Activated T-helper 2 cell treated with anti-CD3 and anti-CD28 coated beads, Interferon-gamma antibody, Interleukin-2, Interleukin-4, amounts not matched to agents 10 μg/mL and 5 μg/mL and 100 μg/mL, durations not matched to agents 14 hours and 24 hours and 36 hours (primary cell): ENCODE data around the gene NTN5. TPM values are rescaled to one million over a fixed set of nuclear protein-coding genes. Genes with fewer than 3 reads are reported as not detected.
"Not testable (repeated sequence)": the region's sequence is repeated elsewhere in the genome, so short reads cannot be mapped to it uniquely, and the experiment has no call there.

Source experiments
- DNase-seq: peaks from one replicate; pipeline ENCODE4 v3.0.0; 2021; ENCODE audit warnings: low spot score
- H3K27ac Mint-ChIP-seq: one replicate; pipeline ENCODE4 v1.8.0; 2021; ENCODE audit warnings: mixed read lengths
- H3K27me3 Mint-ChIP-seq: one replicate; pipeline ENCODE4 v1.8.0; 2021; ENCODE audit warnings: low read depth, mixed read lengths
- H3K36me3 Mint-ChIP-seq: one replicate; pipeline ENCODE4 v1.8.0; 2021; ENCODE audit warnings: low read depth, mixed read lengths
- H3K4me1 Mint-ChIP-seq: one replicate; pipeline ENCODE4 v1.8.0; 2021; ENCODE audit warnings: low read depth, mixed read lengths
- H3K4me3 Mint-ChIP-seq: one replicate; pipeline ENCODE4 v1.8.0; 2021; ENCODE audit warnings: low read depth, mild to moderate bottlenecking, moderate library complexity, mixed read lengths
- H3K9me3 Mint-ChIP-seq: one replicate; pipeline ENCODE4 v1.8.0; 2021; ENCODE audit warnings: mixed read lengths
- intact Hi-C: fragments of 100-400 bp; cut with micrococcal nuclease; formaldehyde crosslinking; loops from one replicate; pipeline ENCODE4 v1.15.1; 2023
- total RNA-seq: library from RNA; stranded (reverse); gene quantifications from 2 replicates; pipeline ENCODE4 v1.2.3, GENCODE V29; 2022

NTN5 gene
- total RNA-seq, 1 donor from 2014 or later = 0.55 TPM

- H3K27me3 Mint-ChIP-seq = peaks cover 3% of the 10 kb centered on the region
- no peak overlapping the region for H3K27ac Mint-ChIP-seq
- H3K4me1 Mint-ChIP-seq = peaks cover 6% of the 10 kb centered on the region
- intact Hi-C loops = no loop called here
- H3K36me3 Mint-ChIP-seq = no peaks in the 10 kb centered on the region
- no peak overlapping the region for H3K4me3 Mint-ChIP-seq
- DNase-seq = no peak
- no peaks in the 10 kb centered on the region for H3K9me3 Mint-ChIP-seq
Observed at GRCh38 chr19:48658483-48658882, 14.3 kb downstream of the NTN5 start.

GRCh38 chr19:48657828-48658227 is 15.0 kb downstream of the NTN5 start:
- H3K9me3 Mint-ChIP-seq, H3K4me3 Mint-ChIP-seq, intact Hi-C loops, H3K27me3 Mint-ChIP-seq, H3K27ac Mint-ChIP-seq, DNase-seq, H3K36me3 Mint-ChIP-seq, H3K4me1 Mint-ChIP-seq: not testable (repeated sequence)

- peaks cover 3% of the 10 kb centered on the region for H3K27me3 Mint-ChIP-seq
- no peak overlapping the region for H3K4me3 Mint-ChIP-seq
- peaks cover 9% of the 10 kb centered on the region for H3K4me1 Mint-ChIP-seq
- H3K36me3 Mint-ChIP-seq = no peaks in the 10 kb centered on the region
- no peaks in the 10 kb centered on the region for H3K9me3 Mint-ChIP-seq
- no peak overlapping the region for H3K27ac Mint-ChIP-seq
- intact Hi-C loops = no loop called here
- no peak for DNase-seq
Observed at GRCh38 chr19:48656840-48657474, 15.9 kb downstream of the NTN5 start.

GRCh38 chr19:48654299-48655059 is 18.3 kb downstream of the NTN5 start:
- peaks cover 9% of the 10 kb centered on the region for H3K4me1 Mint-ChIP-seq
- DNase-seq = no peak

GRCh38 chr19:48651683-48652048 is 21.2 kb downstream of the NTN5 start:
- no peak for DNase-seq
- H3K9me3 Mint-ChIP-seq = no peaks in the 10 kb centered on the region
- no peak overlapping the region for H3K27ac Mint-ChIP-seq
- no peaks in the 10 kb centered on the region for H3K27me3 Mint-ChIP-seq
- no peaks in the 10 kb centered on the region for H3K36me3 Mint-ChIP-seq
- no peak overlapping the region for H3K4me3 Mint-ChIP-seq
- intact Hi-C loops = no loop called here
- peaks cover 19% of the 10 kb centered on the region for H3K4me1 Mint-ChIP-seq

More at GRCh38 chr19:48654299-48655059, 18.3 kb downstream of the NTN5 start:
- intact Hi-C loops = no loop called here
- Mint-ChIP-seq H3K4me3 (no peak overlapping the region), H3K27ac (no peak overlapping the region), H3K36me3 (no peaks in the 10 kb centered on the region), H3K27me3 (peaks cover 3% of the 10 kb centered on the region), H3K9me3 (no peaks in the 10 kb centered on the region)

- Mint-ChIP-seq H3K9me3 (no peaks in the 10 kb centered on the region), H3K27ac (no peak overlapping the region), H3K36me3 (no peaks in the 10 kb centered on the region), H3K27me3 (no peaks in the 10 kb centered on the region), H3K4me3 (no peak overlapping the region), H3K4me1 (peaks cover 20% of the 10 kb centered on the region)
- no peak for DNase-seq
- intact Hi-C loops = no loop called here
Observed at GRCh38 chr19:48650974-48651682, 21.7 kb downstream of the NTN5 start.

- intact Hi-C loops = loop anchor here (5.0 kb wide), 2 partner anchors 74 to 139 kb away; no protein-coding TSS in a partner anchor
- no peaks in the 10 kb centered on the region for H3K9me3 Mint-ChIP-seq
- DNase-seq = no peak
- H3K4me3 Mint-ChIP-seq = no peak overlapping the region
- H3K27me3 Mint-ChIP-seq = no peaks in the 10 kb centered on the region
- peak overlapping the region; percentile 2 for H3K27ac Mint-ChIP-seq
- H3K36me3 Mint-ChIP-seq = no peaks in the 10 kb centered on the region
- H3K4me1 Mint-ChIP-seq = peaks cover 35% of the 10 kb centered on the region
Observed at GRCh38 chr19:48648134-48648533, 24.7 kb downstream of the NTN5 start.

GRCh38 chr19:48646722-48647216 is 26.0 kb downstream of the NTN5 start:
- no peak for DNase-seq
- Mint-ChIP-seq H3K9me3 (no peaks in the 10 kb centered on the region), H3K27ac (peak overlapping the region; percentile 36), H3K4me3 (peak overlapping the region; percentile 49), H3K27me3 (peaks cover 2% of the 10 kb centered on the region), H3K36me3 (no peaks in the 10 kb centered on the region), H3K4me1 (peaks cover 32% of the 10 kb centered on the region)
- intact Hi-C loops = loop anchor here (1.0 to 5.0 kb wide), 6 partner anchors 8 to 196 kb away; no protein-coding TSS in a partner anchor

GRCh38 chr19:48646001-48646721 is 26.7 kb downstream of the NTN5 start, which contains the start of gene CA11:
Gene CA11 (minus strand): TSS chr19:48646187. CDS start chr19:48645632, 555 bp downstream.
- Mint-ChIP-seq H3K27me3 (peaks cover 4% of the 10 kb centered on the region), H3K27ac (peak within 1 kb of the TSS; percentile 81), H3K4me1 (peaks cover 31% of the 10 kb centered on the region), H3K36me3 (no peaks in the 10 kb centered on the region), H3K4me3 (peak within 1 kb of the TSS; percentile 75), H3K9me3 (no peaks in the 10 kb centered on the region)
- peak; percentile 88 for DNase-seq
- intact Hi-C loops = loop anchor here (1.0 to 5.0 kb wide), 6 partner anchors 8 to 197 kb away; no protein-coding TSS in a partner anchor

GRCh38 chr19:48645620-48646000 is 27.2 kb downstream of the NTN5 start:
- H3K9me3 Mint-ChIP-seq = no peaks in the 10 kb centered on the region
- intact Hi-C loops = loop anchor here (5.0 kb wide), 2 partner anchors 77 to 142 kb away; no protein-coding TSS in a partner anchor
- H3K4me1 Mint-ChIP-seq = peaks cover 28% of the 10 kb centered on the region
- no peak for DNase-seq
- H3K36me3 Mint-ChIP-seq = no peaks in the 10 kb centered on the region
- peak overlapping the region; percentile 75 for H3K4me3 Mint-ChIP-seq
- peaks cover 4% of the 10 kb centered on the region for H3K27me3 Mint-ChIP-seq
- H3K27ac Mint-ChIP-seq = peak overlapping the region; percentile 81

GRCh38 chr19:48644839-48645619 is 27.8 kb downstream of the NTN5 start:
- H3K36me3 Mint-ChIP-seq = no peaks in the 10 kb centered on the region

More at GRCh38 chr19:48644839-48645619, 27.8 kb downstream of the NTN5 start:
- H3K4me3 Mint-ChIP-seq = peak overlapping the region; percentile 75
- peak overlapping the region; percentile 66 for H3K27ac Mint-ChIP-seq
- DNase-seq = peak; percentile 60
- H3K4me1 Mint-ChIP-seq = peaks cover 28% of the 10 kb centered on the region
- intact Hi-C loops = loop anchor here (1.0 to 5.0 kb wide), 3 partner anchors 77 to 165 kb away; no protein-coding TSS in a partner anchor
- H3K27me3 Mint-ChIP-seq = peaks cover 4% of the 10 kb centered on the region
- H3K9me3 Mint-ChIP-seq = no peaks in the 10 kb centered on the region
